RWPE2 (cell line): Measurements from ENCODE around the gene CLEC16A.
A peak's percentile ranks its signal among the peaks of the same experiment; 100 is the strongest.

Experiments used
- ATAC-seq: fragments of 200-7000 bp; cut with Tn5 transposase; 3 replicates; pipeline ENCODE4 v1.9.1; 2021; ENCODE audit warnings: low read depth
- DNase-seq: peaks from one replicate; pipeline ENCODE4 v3.0.0-alpha.2; 2020; ENCODE audit warnings: low spot score
- H3K27ac ChIP-seq: fragments of 450-650 bp; 2 replicates; pipeline ENCODE4 v1.5.1; 2017; ENCODE audit warnings: mild to moderate bottlenecking; ENCODE audit not compliant: poor library complexity, severe bottlenecking
- H3K27me3 ChIP-seq: fragments of 250-450 bp; sonication (Bioruptor Pico); 2 replicates; pipeline ENCODE4 v1.5.1; 2021; ENCODE audit warnings: mild to moderate bottlenecking, moderate library complexity; ENCODE audit not compliant: insufficient read depth, poor library complexity, severe bottlenecking
- H3K36me3 ChIP-seq: fragments of 250-450 bp; sonication (Bioruptor Pico); 2 replicates; pipeline ENCODE4 v1.5.1; 2020; ENCODE audit warnings: low read depth, mild to moderate bottlenecking, moderate library complexity
- H3K4me1 ChIP-seq: fragments of 250-450 bp; sonication (Bioruptor Pico); 2 replicates; pipeline ENCODE4 v1.5.1; 2021; ENCODE audit warnings: mild to moderate bottlenecking, moderate library complexity; ENCODE audit not compliant: insufficient read depth, poor library complexity, severe bottlenecking
- H3K4me3 ChIP-seq: fragments of 250-450 bp; sonication (Bioruptor Pico); 2 replicates; pipeline ENCODE4 v1.5.1; 2021; ENCODE audit warnings: mild to moderate bottlenecking, moderate library complexity; ENCODE audit not compliant: severe bottlenecking
- H3K9me3 ChIP-seq: fragments of 250-450 bp; sonication (Bioruptor Pico); 2 replicates; pipeline ENCODE4 v1.5.1; 2021; ENCODE audit warnings: mild to moderate bottlenecking, moderate library complexity; ENCODE audit not compliant: severe bottlenecking
- CTCF ChIP-seq: fragments of 450-650 bp; IDR thresholded peaks from one replicate; pipeline ENCODE4 v1.5.1; 2017; ENCODE audit warnings: mild to moderate bottlenecking, moderate library complexity; ENCODE audit not compliant: poor library complexity, severe bottlenecking

Gene CLEC16A

GRCh38 chr16:11059588-11059987 is 115.2 kb downstream of the CLEC16A start:
- DNase-seq, result peak; percentile 11
- ATAC-seq, result no peak

GRCh38 chr16:11060364-11060763 is 116.0 kb downstream of the CLEC16A start:
- Histone ChIP-seq H3K4me3 (no peak overlapping the region), H3K36me3 (peaks cover 7% of the 10 kb centered on the region; the same call in 1 of the 2 replicates), H3K27ac (no peak overlapping the region), H3K27me3 (no peaks in the 10 kb centered on the region), H3K4me1 (no peaks in the 10 kb centered on the region), H3K9me3 (no peaks in the 10 kb centered on the region)
- ATAC-seq (no peak), DNase-seq (peak; percentile 11)
- TF ChIP-seq CTCF, result no peak

More at GRCh38 chr16:11059588-11059987, 115.2 kb downstream of the CLEC16A start:
- Histone ChIP-seq H3K27ac (no peak overlapping the region), H3K4me1 (no peaks in the 10 kb centered on the region), H3K36me3 (peaks cover 4% of the 10 kb centered on the region; the same call in 1 of the 2 replicates), H3K4me3 (no peak overlapping the region), H3K9me3 (no peaks in the 10 kb centered on the region), H3K27me3 (no peaks in the 10 kb centered on the region)
- no peak for TF ChIP-seq CTCF

GRCh38 chr16:11060842-11061241 is 116.5 kb downstream of the CLEC16A start:
- Histone ChIP-seq H3K27ac (no peak overlapping the region), H3K9me3 (no peaks in the 10 kb centered on the region), H3K27me3 (no peaks in the 10 kb centered on the region), H3K36me3 (peaks cover 7% of the 10 kb centered on the region; the same call in 1 of the 2 replicates), H3K4me3 (no peak overlapping the region), H3K4me1 (no peaks in the 10 kb centered on the region)
- ATAC-seq (no peak), DNase-seq (peak; percentile 37)
- TF ChIP-seq CTCF, result no peak

- H3K4me1 ChIP-seq, result no peaks in the 10 kb centered on the region
- no peak overlapping the region for H3K4me3 ChIP-seq
- DNase-seq (peak; percentile 30), ATAC-seq (no peak)
- peaks cover 7% of the 10 kb centered on the region; the same call in 1 of the 2 replicates for H3K36me3 ChIP-seq
- H3K9me3 ChIP-seq, result no peaks in the 10 kb centered on the region
- H3K27me3 ChIP-seq, result no peaks in the 10 kb centered on the region
- TF ChIP-seq CTCF, result no peak
- no peak overlapping the region for H3K27ac ChIP-seq
Observed at GRCh38 chr16:11061629-11062270, 117.4 kb downstream of the CLEC16A start.
